ENCODE data around the gene CLASP1.

CLASP1 gene

DNA sequence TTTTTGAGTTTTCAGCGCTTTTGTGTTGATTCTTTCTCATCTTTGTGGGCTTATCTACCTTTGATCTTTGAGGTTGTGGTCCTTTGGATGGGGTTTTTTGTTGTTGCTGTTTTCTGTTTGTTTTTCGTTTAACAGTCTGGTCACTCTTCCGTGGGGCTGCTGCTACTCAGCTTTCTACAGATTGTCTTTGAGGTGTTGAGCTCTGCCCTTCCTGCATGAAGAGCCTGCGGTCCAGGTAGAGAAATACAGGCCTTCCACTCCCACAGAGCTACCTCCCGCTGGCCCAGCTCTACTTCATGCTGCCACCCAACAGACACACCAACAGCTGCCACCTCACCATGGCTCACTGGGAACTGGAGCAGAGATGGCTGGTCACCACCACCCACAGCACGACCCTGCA is 180.3 kb downstream of the CLASP1 start:
- FAIRE-seq = no peak

DNA sequence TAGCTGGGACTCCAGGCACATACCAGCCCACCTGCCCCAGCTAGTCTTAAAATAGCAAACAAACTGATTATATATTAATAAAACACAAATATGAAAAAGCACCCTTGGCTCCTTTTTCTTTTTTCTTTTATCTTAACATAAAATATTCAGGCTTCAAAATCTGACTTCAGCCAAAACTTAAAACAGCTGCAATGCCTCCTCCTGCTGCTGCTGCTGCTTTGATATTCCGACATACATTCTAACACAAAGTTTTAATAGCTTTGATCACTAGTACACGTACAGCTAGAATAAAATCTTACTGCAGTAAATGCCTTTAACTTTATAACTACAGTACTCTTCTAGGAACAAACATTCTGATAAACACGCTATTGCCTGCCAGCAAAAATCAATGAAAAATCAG is 190.0 kb downstream of the CLASP1 start:
- no peak for FAIRE-seq

GRCh38 chr2:121456325-121456724 is 192.9 kb downstream of the CLASP1 start:
- FAIRE-seq = no peak

DNA sequence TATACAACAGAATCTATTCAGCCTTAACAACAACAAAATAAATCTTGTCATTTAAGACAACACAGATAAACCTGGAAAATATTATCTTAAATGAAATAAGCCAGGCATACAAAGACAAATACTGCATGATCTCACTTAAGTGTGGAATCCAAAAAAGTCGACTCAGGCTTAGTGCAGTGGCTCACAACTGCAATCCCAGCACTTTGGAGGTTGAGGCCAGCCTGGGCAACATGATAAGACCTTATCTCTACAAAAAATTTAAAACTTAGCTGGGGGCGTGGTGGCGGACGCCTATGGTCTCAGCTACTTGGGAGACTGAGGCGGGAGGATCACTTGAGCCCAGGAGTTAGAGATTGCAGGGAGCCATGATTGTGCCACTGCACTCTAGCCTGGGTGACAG is 193.8 kb downstream of the CLASP1 start:
- FAIRE-seq = no peak

DNA sequence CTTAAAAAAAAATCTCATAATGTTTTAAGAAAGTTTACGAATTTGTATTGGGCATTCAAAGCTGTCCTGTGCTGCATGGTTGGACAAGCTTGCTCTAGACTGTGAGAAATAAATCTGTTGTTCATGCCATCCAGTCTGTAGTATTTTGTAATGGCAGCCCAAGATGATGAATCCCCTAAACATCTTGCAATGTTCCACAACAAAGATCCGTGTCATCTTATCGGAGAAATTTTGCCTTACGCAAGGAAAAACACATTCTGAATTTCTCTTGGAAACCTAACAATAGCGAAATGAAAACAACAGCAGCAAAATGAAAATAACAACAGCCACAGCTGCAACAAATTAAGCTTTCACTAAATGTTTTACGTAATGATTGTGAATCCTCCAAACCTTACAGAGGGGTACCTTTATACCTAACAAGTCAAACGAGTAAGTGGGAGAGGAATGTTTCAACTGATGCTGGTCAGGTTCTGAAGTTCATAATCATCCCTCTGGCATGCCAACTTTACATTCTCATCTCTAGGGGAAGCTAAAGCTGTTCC is 194.6 kb downstream of the CLASP1 start:
- no peak for FAIRE-seq

DNA sequence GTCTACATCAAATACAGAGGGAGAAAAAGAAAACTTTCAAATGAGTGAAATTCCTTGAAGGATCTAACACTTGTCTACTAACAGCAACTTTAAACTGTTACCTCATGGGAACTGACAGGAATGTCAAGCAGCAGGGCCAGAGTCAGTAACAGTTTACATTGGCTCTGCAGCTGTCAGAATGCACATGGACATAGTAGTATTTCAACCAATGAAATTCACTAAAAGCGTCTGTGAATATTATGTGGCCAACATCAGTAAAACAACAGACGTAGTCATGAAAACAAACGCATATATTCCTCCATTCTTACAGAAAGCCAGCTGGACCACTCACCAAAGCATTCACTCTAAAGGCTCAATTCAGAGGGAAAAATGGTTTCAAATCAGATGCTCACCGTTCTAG is 197.9 kb downstream of the CLASP1 start:
- FAIRE-seq = no peak

DNA sequence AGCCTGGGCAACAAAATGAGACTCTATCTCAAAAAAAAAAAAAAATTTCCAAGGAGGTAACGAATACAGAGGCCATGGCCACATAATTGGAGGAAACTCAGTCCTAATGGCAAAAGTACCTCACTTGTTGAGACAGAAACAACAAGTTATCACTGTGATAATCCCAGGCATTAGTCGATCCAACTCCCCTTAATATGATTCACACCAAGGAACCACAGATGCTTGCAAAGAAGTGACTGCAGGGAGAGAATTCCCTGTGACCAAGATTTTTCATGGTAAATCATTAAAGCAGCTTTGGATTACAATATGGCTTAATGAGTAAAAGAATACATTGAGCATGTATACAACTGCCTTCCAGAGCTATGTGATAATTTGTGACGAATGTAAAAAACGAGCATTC is 199.0 kb downstream of the CLASP1 start:
- no peak for FAIRE-seq

DNA sequence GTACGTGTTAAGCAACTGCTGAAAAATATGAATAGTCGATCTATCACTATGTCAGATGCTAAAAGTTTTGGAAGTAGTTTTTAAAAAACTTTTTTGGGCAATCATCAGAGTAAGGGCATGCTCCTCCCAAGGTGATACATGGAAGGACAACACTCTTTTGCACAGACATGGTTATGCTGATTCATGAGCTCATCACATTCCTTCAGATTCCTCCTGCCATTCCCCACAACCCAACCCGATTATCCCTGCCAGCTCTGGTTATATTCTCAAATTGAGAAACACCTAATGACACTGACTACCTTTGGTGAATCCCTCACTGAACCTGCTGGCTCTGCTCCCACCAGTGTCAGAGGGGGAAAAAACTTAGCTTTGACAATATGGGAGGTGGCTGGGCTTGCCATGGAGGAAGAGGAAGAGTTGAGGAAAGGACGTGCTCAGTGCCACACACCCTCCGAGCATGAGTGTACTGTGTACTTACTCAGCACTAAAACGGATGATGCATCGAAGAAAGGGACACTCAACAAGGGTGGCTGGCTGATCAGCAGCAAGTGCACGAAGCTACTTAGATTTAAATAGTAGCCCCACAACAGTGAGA is 202.5 kb downstream of the CLASP1 start:
- FAIRE-seq = no peak

DNA sequence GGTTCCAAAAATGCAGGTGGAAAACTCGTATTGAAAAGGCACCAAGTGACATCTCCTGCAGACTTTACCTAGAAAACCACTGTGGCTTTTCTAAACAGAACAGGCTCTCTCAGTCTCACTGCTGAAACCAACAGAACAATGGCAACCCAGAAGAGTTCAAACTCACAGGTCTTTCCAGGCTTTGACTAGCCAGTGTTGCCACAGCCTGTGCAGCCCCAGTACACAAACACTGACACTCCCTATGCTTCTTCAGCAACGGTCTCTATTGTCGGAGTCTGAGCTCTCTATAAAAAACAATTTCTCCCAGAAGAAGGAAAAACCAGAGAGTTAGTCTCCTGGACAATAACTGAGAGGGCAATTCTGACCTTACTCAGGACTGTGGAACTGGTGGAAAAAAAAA is 206.4 kb downstream of the CLASP1 start:
- FAIRE-seq = no peak

GRCh38 chr2:121438290-121438689 is 211.0 kb downstream of the CLASP1 start:
- peak; percentile 27 for FAIRE-seq

- FAIRE-seq = no peak
Measured at GRCh38 chr2:121436918-121437317, 212.3 kb downstream of the CLASP1 start.

DNA sequence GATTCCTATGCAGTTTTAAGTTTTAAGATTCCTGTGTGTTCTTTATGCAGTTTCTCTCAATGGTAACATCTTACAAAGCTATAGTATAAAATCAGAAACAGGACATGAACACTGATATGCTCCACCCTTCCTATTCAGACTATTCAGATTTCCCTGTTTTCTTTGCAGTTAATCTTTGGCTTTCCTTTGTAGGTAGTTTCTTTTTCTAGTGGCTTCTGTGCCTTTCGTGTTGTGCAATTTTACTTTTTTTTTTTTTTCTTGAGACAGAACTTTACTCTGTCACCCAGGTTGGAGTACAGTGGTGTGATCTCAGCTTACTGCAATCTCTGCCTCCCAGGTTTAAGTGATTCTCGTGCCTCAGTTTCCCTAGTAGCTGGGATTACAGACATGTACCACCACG is 213.5 kb downstream of the CLASP1 start:
- FAIRE-seq = no peak

DNA sequence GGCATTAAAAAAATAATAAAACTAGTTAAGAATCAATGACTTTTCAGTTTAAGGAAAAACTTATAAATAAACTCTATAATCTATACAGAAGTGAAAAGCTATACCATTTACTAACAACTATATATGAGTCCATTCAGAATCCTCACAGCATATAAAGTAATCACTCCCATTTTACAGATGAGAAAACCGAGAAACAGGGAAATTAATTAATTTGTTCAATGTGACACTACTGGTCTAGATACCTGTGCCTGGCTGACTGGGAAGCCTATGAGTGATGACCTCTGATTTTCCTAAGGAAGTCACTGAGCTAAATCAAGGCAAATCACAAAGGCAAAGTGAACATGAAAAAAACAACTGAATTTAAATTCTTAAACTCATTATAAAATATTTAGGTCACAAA is 218.0 kb downstream of the CLASP1 start:
- FAIRE-seq = no peak

DNA sequence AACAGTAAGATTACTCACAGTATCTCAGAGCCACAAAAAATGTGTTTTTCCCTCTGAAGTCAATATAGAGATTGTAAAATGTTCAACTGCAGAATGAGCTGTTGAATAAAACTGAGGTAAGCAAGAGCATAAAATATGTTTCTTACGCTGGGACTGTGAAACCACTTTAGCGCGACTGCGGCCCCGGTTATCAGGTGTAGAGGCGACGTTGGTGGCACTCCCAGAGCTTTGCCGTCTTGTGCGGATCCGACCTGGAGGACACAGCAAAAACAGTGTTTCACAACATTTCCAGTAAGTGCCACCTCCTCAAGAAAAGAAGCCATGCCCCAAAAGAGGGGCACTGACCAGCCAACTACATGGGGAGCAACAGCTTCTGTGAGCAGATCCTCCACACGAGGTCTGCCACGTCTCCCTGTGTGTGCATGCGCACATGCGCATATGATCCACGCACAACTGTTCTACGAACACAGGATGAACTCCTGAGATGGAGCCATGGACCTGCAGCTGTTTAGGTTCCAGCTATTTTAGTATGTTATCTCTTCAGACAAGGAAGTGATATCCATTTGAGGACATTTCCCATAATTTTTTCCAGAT is 219.2 kb downstream of the CLASP1 start:
- no peak for FAIRE-seq

GRCh38 chr2:121429119-121429903 is 220.0 kb downstream of the CLASP1 start:
- FAIRE-seq = no peak

GRCh38 chr2:121427187-121427689 is 222.0 kb downstream of the CLASP1 start:
- FAIRE-seq = no peak

DNA sequence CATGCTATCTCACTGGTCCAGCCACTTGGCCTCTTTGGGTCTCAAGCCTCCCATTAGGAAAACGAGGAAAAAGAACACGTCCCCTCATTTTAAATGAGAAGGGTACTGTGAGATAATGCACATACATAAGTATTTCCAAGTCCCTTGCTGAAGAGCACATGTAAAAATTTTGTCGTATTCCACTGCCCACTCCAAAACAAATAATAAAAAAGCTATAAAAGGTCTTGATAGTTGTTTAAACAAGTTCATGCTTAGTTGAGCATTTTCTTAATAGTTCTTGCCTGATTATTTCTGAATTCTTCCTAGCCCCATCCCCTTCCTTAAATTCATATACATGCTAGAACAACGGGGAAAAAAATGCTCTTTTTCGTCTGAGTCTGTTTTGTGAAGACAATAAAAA is 228.8 kb downstream of the CLASP1 start:
- FAIRE-seq = no peak

GRCh38 chr2:121419081-121419699 is 230.1 kb downstream of the CLASP1 start:
- FAIRE-seq = no peak

- FAIRE-seq = no peak
Measured at GRCh38 chr2:121418494-121419058, 230.7 kb downstream of the CLASP1 start.

DNA sequence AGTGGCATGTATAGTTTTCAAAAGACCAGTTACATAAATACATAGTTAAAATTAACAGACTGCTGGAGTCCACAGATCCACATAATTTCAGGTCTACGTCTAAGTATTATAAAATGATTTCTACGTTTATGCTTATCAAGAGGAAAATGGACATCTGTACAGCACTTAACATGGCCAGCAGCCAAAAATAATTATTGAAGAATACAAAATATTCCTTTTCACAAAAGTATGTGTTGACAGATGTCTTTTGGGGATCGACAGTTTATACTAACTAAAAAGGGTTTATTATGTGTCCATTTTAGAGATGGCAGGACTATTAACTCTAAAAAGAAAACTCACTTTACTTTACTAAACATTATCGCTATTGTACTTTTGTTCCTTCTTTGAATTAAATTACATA is 231.4 kb downstream of the CLASP1 start:
- no peak for FAIRE-seq

GRCh38 chr2:121415727-121416126 is 233.5 kb downstream of the CLASP1 start:
- no peak for FAIRE-seq

GRCh38 chr2:121412349-121412748 is 236.9 kb downstream of the CLASP1 start:
- FAIRE-seq = peak; percentile 21

DNA sequence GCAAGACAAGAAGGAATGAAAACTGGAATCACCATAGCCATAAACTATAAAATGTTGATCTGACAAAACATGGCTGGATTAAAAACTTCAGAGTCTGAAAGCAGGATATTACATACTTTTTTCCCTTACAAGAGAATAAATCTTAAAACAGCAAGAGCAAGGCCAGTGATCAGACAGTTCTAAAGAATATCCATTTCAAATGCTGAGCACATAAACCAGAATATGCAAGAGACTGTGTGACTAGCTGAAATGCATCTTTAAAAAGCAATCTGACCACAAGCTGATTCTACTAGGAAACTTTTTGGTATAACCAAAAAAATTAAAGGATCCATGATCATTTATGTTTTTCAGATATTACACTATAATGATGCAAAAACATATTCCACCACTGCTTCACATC is 239.3 kb downstream of the CLASP1 start:
- no peak for FAIRE-seq
